ENCODE measurements around the gene HS1BP3.

GRCh38 chr2:20592106-20593071 lies 58.5 kb downstream of the HS1BP3 start:
- TF ChIP-seq, protein P1, sequence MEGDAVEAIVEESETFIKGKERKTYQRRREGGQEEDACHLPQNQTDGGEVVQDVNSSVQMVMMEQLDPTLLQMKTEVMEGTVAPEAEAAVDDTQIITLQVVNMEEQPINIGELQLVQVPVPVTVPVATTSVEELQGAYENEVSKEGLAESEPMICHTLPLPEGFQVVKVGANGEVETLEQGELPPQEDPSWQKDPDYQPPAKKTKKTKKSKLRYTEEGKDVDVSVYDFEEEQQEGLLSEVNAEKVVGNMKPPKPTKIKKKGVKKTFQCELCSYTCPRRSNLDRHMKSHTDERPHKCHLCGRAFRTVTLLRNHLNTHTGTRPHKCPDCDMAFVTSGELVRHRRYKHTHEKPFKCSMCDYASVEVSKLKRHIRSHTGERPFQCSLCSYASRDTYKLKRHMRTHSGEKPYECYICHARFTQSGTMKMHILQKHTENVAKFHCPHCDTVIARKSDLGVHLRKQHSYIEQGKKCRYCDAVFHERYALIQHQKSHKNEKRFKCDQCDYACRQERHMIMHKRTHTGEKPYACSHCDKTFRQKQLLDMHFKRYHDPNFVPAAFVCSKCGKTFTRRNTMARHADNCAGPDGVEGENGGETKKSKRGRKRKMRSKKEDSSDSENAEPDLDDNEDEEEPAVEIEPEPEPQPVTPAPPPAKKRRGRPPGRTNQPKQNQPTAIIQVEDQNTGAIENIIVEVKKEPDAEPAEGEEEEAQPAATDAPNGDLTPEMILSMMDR (IDR thresholded peaks at IDR 0.05) = no peak
- no peak for TF ChIP-seq POLR2A (IDR thresholded peaks at IDR 0.05)

Measured in lower leg skin (tissue), 3 donors.